ENCODE data around the gene ADH4.

DNA sequence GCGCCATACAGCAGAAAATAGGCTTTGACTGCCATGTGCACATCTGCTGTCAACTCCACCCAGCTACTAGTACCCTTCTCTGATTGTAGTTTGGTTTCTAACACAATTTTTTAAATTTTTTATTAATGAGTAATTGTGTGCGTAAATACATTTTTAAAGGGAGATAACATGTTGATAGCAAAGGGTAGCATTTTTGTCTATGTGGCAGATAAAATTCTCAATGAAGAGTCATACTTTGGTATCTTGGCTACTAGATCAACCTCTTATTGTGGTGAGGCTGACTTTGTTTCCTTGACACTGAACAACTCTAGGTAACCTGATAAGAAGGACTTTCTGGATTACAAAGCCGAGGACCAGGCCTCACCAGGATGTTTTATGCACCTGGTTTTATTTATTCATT is 9.5 kb downstream of the ADH4 start:
- TF ChIP-seq POLR2AphosphoS5 (IDR thresholded peaks at IDR 0.05; ENCODE audit: low read depth, low read length) (no peak), REST (IDR thresholded peaks at IDR 0.05; ENCODE audit: low read depth, low read length) (no peak), SMC3 (IDR thresholded peaks at IDR 0.05; ENCODE audit: low read depth, low read length) (no peak), EP300 (IDR thresholded peaks at IDR 0.05; ENCODE audit: borderline replicate concordance in 1 of 2, low read depth in 1 of 2, low read length in 1 of 2) (no peak), FOXJ3 (CRISPR knock-in tag; IDR thresholded peaks at IDR 0.05) (no peak), EZH2phosphoT487 (IDR thresholded peaks at IDR 0.05; ENCODE audit: borderline replicate concordance, low read depth) (no peak), GATA2 (CRISPR knock-in tag; IDR thresholded peaks at IDR 0.05) (no peak), TEAD4 (IDR thresholded peaks at IDR 0.05; ENCODE audit: borderline replicate concordance, insufficient read depth) (no peak), TAF1 (IDR thresholded peaks at IDR 0.05; ENCODE audit: borderline replicate concordance, low read depth, low read length) (no peak), GABPA (IDR thresholded peaks at IDR 0.05; ENCODE audit: low read depth) (no peak)
- TF ChIP-seq, protein P1, sequence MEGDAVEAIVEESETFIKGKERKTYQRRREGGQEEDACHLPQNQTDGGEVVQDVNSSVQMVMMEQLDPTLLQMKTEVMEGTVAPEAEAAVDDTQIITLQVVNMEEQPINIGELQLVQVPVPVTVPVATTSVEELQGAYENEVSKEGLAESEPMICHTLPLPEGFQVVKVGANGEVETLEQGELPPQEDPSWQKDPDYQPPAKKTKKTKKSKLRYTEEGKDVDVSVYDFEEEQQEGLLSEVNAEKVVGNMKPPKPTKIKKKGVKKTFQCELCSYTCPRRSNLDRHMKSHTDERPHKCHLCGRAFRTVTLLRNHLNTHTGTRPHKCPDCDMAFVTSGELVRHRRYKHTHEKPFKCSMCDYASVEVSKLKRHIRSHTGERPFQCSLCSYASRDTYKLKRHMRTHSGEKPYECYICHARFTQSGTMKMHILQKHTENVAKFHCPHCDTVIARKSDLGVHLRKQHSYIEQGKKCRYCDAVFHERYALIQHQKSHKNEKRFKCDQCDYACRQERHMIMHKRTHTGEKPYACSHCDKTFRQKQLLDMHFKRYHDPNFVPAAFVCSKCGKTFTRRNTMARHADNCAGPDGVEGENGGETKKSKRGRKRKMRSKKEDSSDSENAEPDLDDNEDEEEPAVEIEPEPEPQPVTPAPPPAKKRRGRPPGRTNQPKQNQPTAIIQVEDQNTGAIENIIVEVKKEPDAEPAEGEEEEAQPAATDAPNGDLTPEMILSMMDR (IDR thresholded peaks at IDR 0.05), result no peak
- TF ChIP-seq, protein P2, sequence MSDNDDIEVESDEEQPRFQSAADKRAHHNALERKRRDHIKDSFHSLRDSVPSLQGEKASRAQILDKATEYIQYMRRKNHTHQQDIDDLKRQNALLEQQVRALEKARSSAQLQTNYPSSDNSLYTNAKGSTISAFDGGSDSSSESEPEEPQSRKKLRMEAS (IDR thresholded peaks at IDR 0.05; ENCODE audit: low read depth), result no peak
- TF ChIP-seq, protein P3, sequence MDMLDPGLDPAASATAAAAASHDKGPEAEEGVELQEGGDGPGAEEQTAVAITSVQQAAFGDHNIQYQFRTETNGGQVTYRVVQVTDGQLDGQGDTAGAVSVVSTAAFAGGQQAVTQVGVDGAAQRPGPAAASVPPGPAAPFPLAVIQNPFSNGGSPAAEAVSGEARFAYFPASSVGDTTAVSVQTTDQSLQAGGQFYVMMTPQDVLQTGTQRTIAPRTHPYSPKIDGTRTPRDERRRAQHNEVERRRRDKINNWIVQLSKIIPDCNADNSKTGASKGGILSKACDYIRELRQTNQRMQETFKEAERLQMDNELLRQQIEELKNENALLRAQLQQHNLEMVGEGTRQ (IDR thresholded peaks at IDR 0.05; ENCODE audit: borderline replicate concordance, low read depth, low read length), result no peak
- TF ChIP-seq, protein P4, sequence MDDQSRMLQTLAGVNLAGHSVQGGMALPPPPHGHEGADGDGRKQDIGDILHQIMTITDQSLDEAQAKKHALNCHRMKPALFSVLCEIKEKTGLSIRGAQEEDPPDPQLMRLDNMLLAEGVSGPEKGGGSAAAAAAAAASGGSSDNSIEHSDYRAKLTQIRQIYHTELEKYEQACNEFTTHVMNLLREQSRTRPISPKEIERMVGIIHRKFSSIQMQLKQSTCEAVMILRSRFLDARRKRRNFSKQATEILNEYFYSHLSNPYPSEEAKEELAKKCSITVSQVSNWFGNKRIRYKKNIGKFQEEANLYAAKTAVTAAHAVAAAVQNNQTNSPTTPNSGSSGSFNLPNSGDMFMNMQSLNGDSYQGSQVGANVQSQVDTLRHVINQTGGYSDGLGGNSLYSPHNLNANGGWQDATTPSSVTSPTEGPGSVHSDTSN (IDR thresholded peaks at IDR 0.05), result no peak
